SH-SY5Y (cell line): Measurements from ENCODE around the gene IGSF8.

Experiments used
- GATA2 ChIP-seq: IDR thresholded peaks from 2 replicates; pipeline ENCODE4 v1.6.1; 2011; ENCODE audit warnings: mild to moderate bottlenecking, low read depth, low read length
- GATA3 ChIP-seq: IDR thresholded peaks from 2 replicates; pipeline ENCODE4 v1.6.1; 2011; ENCODE audit warnings: low read depth, mild to moderate bottlenecking, low read length, moderate library complexity

Gene IGSF8

GRCh38 chr1:160080381-160081100 lies 17.9 kb downstream of the IGSF8 start:
- TF ChIP-seq GATA3: no peak
- TF ChIP-seq GATA2: no peak

GRCh38 chr1:160079448-160079847 lies 19.0 kb downstream of the IGSF8 start:
- TF ChIP-seq GATA2 (no peak), GATA3 (no peak)

- no peak for TF ChIP-seq GATA2
- no peak for TF ChIP-seq GATA3
Observed at GRCh38 chr1:160078512-160079195, 19.8 kb downstream of the IGSF8 start.

- TF ChIP-seq GATA3 (no peak), GATA2 (no peak)
Observed at GRCh38 chr1:160077486-160077885, 20.9 kb downstream of the IGSF8 start.

GRCh38 chr1:160076295-160076694 lies 22.1 kb downstream of the IGSF8 start:
- TF ChIP-seq GATA3 (no peak), GATA2 (no peak)

GRCh38 chr1:160075836-160076235 lies 22.6 kb downstream of the IGSF8 start:
- no peak for TF ChIP-seq GATA2
- TF ChIP-seq GATA3: no peak

- TF ChIP-seq GATA3 (no peak), GATA2 (no peak)
Observed at GRCh38 chr1:160074865-160075264, 23.6 kb downstream of the IGSF8 start.

- TF ChIP-seq GATA2 (no peak), GATA3 (no peak)
Observed at GRCh38 chr1:160071289-160071688, 27.1 kb downstream of the IGSF8 start.

- no peak for TF ChIP-seq GATA3
- TF ChIP-seq GATA2: no peak; the same call in 1 of the 2 replicates
Observed at GRCh38 chr1:160070243-160071163, 27.9 kb downstream of the IGSF8 start.

GRCh38 chr1:160069460-160070231 lies 28.8 kb downstream of the IGSF8 start, which contains the start of gene KCNJ10:
KCNJ10 (minus strand) TSS chr1:160070160; CDS start chr1:160042532, 27,628 bp downstream.
- TF ChIP-seq GATA3 (no peak), GATA2 (peak; percentile 52)

GRCh38 chr1:160068225-160068624 lies 30.2 kb downstream of the IGSF8 start:
- TF ChIP-seq GATA3 (no peak), GATA2 (no peak)

GRCh38 chr1:160066829-160067745 lies 31.3 kb downstream of the IGSF8 start:
- TF ChIP-seq GATA3: no peak
- no peak for TF ChIP-seq GATA2
